ENCODE measurements around the gene SPATA24.
"Not testable (repeated sequence)": the region's sequence is repeated elsewhere in the genome, so short reads cannot be mapped to it uniquely, and the experiment has no call there.

SPATA24 gene

GRCh38 chr5:139403787-139404483, at the start of gene SPATA24:
Gene SPATA24, minus strand, starts transcription at chr5:139404089. Its CDS starts 29 bp downstream, at chr5:139404060.
- H3K27ac ChIP-seq = peak within 1 kb of the TSS; percentile 41 to 96 (median 87)
- H3K4me3 ChIP-seq = peak within 1 kb of the TSS; percentile 29 to 43 (median 36)

GRCh38 chr5:139451878-139452660, 48.2 kb upstream of the SPATA24 start:
- H3K27ac ChIP-seq = no peak overlapping the region
- no peak overlapping the region for H3K4me3 ChIP-seq

GRCh38 chr5:139451176-139451575, 47.3 kb upstream of the SPATA24 start:
- H3K27ac ChIP-seq = no peak overlapping the region
- no peak overlapping the region for H3K4me3 ChIP-seq

GRCh38 chr5:139446956-139447779, 43.3 kb upstream of the SPATA24 start:
- H3K4me3 ChIP-seq = no peak overlapping the region
- peak overlapping the region in 13 of 21 experiments; percentile 2 to 75 (median 38) for H3K27ac ChIP-seq

GRCh38 chr5:139445325-139446170, 41.7 kb upstream of the SPATA24 start:
- H3K27ac ChIP-seq = peak overlapping the region in 8 of 21 experiments; percentile 33 to 75 (median 53)
- H3K4me3 ChIP-seq = no peak overlapping the region

GRCh38 chr5:139443831-139444453, 40.1 kb upstream of the SPATA24 start:
- H3K27ac ChIP-seq = peak overlapping the region in 7 of 21 experiments; percentile 3 to 71 (median 45)

GRCh38 chr5:139440416-139440815, 36.5 kb upstream of the SPATA24 start:
- not testable (repeated sequence) for H3K27ac ChIP-seq, H3K4me3 ChIP-seq

More at GRCh38 chr5:139443831-139444453, 40.1 kb upstream of the SPATA24 start:
- no peak overlapping the region for H3K4me3 ChIP-seq

GRCh38 chr5:139439013-139439903, 35.4 kb upstream of the SPATA24 start, which contains the start of gene DNAJC18:
Gene DNAJC18, minus strand, starts transcription at chr5:139439525. Its CDS starts 80 bp downstream, at chr5:139439445.
- H3K4me3 ChIP-seq = peak within 1 kb of the TSS; percentile 60 to 77 (median 65)
- H3K27ac ChIP-seq = peak within 1 kb of the TSS; percentile 61 to 95 (median 88)

- Histone ChIP-seq H3K27ac (peak overlapping the region in 17 of 21 experiments; percentile 84 to 95 (median 90)), H3K4me3 (peak overlapping the region; percentile 60 to 77 (median 65))
Observed at GRCh38 chr5:139438707-139439012, 34.8 kb upstream of the SPATA24 start.

- H3K27ac ChIP-seq = no peak overlapping the region
- no peak overlapping the region for H3K4me3 ChIP-seq
Observed at GRCh38 chr5:139435676-139436075, 31.8 kb upstream of the SPATA24 start.

- Histone ChIP-seq H3K4me3 (no peak overlapping the region), H3K27ac (no peak overlapping the region)
Observed at GRCh38 chr5:139431706-139432105, 27.8 kb upstream of the SPATA24 start.

GRCh38 chr5:139430015-139430414, 26.1 kb upstream of the SPATA24 start:
- Histone ChIP-seq H3K27ac (no peak overlapping the region), H3K4me3 (no peak overlapping the region)

- Histone ChIP-seq H3K4me3 (no peak overlapping the region), H3K27ac (peak overlapping the region in 2 of 21 experiments; percentile 5 to 33)
Observed at GRCh38 chr5:139426203-139426885, 22.5 kb upstream of the SPATA24 start.

- no peak overlapping the region for H3K4me3 ChIP-seq
- no peak overlapping the region for H3K27ac ChIP-seq
Observed at GRCh38 chr5:139425497-139425896, 21.6 kb upstream of the SPATA24 start.

- no peak overlapping the region for H3K27ac ChIP-seq
- no peak overlapping the region for H3K4me3 ChIP-seq
Observed at GRCh38 chr5:139422307-139422893, 18.5 kb upstream of the SPATA24 start.
